ENCODE data around the gene UCKL1.

DNA sequence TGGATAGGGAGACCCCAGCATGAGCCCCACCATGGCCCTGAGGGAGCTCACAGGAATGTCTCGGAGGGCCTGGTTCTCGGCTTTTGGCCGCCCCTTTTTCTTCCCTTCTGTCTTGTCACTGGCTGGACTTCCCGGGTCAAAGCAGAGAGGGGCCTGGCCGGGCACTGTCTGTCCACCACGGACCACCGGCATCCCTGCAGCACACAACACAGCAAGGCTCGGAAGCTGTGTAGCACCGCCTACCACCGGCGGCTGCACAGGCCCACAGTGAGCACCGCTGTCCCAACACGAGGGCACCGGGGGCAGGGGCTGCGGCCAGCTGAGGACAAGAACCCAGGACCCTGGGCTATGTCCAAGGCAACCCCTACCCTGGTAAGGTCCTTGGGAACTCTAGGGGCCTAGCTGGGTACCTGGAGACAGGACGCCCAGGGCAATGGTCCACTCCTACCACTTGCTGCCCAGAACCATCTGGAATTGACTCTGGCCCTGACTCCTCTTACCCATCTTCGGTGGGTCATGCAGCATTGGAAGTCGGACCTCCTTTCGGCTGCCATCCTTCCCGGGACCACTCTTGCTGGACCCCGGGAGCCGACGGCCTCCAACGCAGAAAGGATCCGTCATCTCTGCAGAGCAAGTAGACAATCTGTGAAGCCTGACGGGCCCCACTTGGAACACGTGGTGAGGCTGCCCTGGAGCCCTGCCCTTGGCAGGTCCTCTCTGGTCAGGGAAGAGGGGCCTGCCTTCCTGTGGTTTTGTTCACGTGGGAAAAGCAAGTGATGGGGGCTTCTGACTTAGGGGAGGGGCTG lies 11.3 kb upstream of the UCKL1 start:
- TF ChIP-seq, protein P1, sequence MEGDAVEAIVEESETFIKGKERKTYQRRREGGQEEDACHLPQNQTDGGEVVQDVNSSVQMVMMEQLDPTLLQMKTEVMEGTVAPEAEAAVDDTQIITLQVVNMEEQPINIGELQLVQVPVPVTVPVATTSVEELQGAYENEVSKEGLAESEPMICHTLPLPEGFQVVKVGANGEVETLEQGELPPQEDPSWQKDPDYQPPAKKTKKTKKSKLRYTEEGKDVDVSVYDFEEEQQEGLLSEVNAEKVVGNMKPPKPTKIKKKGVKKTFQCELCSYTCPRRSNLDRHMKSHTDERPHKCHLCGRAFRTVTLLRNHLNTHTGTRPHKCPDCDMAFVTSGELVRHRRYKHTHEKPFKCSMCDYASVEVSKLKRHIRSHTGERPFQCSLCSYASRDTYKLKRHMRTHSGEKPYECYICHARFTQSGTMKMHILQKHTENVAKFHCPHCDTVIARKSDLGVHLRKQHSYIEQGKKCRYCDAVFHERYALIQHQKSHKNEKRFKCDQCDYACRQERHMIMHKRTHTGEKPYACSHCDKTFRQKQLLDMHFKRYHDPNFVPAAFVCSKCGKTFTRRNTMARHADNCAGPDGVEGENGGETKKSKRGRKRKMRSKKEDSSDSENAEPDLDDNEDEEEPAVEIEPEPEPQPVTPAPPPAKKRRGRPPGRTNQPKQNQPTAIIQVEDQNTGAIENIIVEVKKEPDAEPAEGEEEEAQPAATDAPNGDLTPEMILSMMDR (conservative IDR thresholded peaks at IDR 0.05; ENCODE audit: low read length), result no peak
- TF ChIP-seq EZH2phosphoT487 (IDR thresholded peaks at IDR 0.05; ENCODE audit: borderline replicate concordance), result no peak
